ENCODE data around the gene POM121L12.

The POM121L12 gene

GRCh38 chr7:53035499-53036412, at the start of gene POM121L12:
TSS of gene POM121L12 (plus strand) at chr7:53035633. CDS start at chr7:53035672, 39 bp downstream.
- DNase-seq (ENCODE audit: low spot score): no peak

- no peak for DNase-seq (ENCODE audit: low spot score)
Observed at GRCh38 chr7:52992001-52992400, 43.4 kb upstream of the POM121L12 start.

GRCh38 chr7:52992479-52993162, 42.8 kb upstream of the POM121L12 start:
- no peak for DNase-seq (ENCODE audit: low spot score)

- DNase-seq (ENCODE audit: low spot score): no peak
Observed at GRCh38 chr7:52995676-52996075, 39.8 kb upstream of the POM121L12 start.

- DNase-seq (ENCODE audit: low spot score): no peak
Observed at GRCh38 chr7:53001221-53001620, 34.2 kb upstream of the POM121L12 start.

GRCh38 chr7:53002389-53002788, 33.0 kb upstream of the POM121L12 start:
- no peak for DNase-seq (ENCODE audit: low spot score)

GRCh38 chr7:53003653-53004445, 31.6 kb upstream of the POM121L12 start:
- DNase-seq (ENCODE audit: low spot score): no peak

GRCh38 chr7:53013925-53014324, 21.5 kb upstream of the POM121L12 start:
- DNase-seq (ENCODE audit: low spot score): no peak

GRCh38 chr7:53015463-53015862, 20.0 kb upstream of the POM121L12 start:
- no peak for DNase-seq (ENCODE audit: low spot score)

- no peak for DNase-seq (ENCODE audit: low spot score)
Observed at GRCh38 chr7:53022893-53023292, 12.5 kb upstream of the POM121L12 start.

- no peak for DNase-seq (ENCODE audit: low spot score)
Observed at GRCh38 chr7:53048638-53049037, 13.2 kb downstream of the POM121L12 start.

- no peak for DNase-seq (ENCODE audit: low spot score)
Observed at GRCh38 chr7:53050433-53050832, 15.0 kb downstream of the POM121L12 start.

- no peak for DNase-seq (ENCODE audit: low spot score)
Observed at GRCh38 chr7:53059591-53059990, 24.2 kb downstream of the POM121L12 start.

- no peak for DNase-seq (ENCODE audit: low spot score)
Observed at GRCh38 chr7:53060066-53060465, 24.6 kb downstream of the POM121L12 start.

- no peak for DNase-seq (ENCODE audit: low spot score)
Observed at GRCh38 chr7:53062796-53063195, 27.4 kb downstream of the POM121L12 start.

- DNase-seq (ENCODE audit: low spot score): no peak
Observed at GRCh38 chr7:53068673-53069072, 33.2 kb downstream of the POM121L12 start.

GRCh38 chr7:53070883-53071282, 35.5 kb downstream of the POM121L12 start:
- no peak for DNase-seq (ENCODE audit: low spot score)
